OCI-LY1 (cell line): ENCODE data around the gene BCLAF3.

ENCODE experiments used
- EZH2 ChIP-seq: fragments of 200-600 bp; sonication (generic), shearing (Covaris generic); IDR thresholded peaks from 2 replicates; pipeline ENCODE4 v1.8.0; 2017; ENCODE audit warnings: borderline replicate concordance, mixed run types, mild to moderate bottlenecking, antibody characterized with exemption, low read length, moderate library complexity, mixed read lengths
- TF ChIP-seq, protein P1 (sequence below): fragments of 200-600 bp; sonication (generic), shearing (Covaris generic); IDR thresholded peaks from 2 replicates; pipeline ENCODE4 v1.5.1; 2017; ENCODE audit warnings: mild to moderate bottlenecking, antibody characterized with exemption, low read length, moderate library complexity, mixed read lengths

DNA sequence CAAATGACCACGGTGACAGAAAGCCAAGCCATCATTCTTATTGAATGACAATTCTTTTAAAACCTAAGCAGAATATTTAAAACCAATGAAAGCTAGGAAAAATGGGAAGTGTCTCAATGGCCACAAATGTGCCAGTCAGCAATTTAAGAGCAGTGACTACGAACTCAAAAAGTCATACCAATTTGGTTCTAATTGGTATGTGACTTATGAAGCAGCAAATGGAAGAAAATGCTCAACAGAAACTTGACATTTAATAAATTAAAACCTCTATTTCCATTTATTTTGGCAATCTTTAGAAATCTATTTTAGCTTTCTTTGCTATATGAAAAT lies 25.7 kb upstream of the BCLAF3 start:
- TF ChIP-seq EZH2, result no peak
- TF ChIP-seq, protein P1, sequence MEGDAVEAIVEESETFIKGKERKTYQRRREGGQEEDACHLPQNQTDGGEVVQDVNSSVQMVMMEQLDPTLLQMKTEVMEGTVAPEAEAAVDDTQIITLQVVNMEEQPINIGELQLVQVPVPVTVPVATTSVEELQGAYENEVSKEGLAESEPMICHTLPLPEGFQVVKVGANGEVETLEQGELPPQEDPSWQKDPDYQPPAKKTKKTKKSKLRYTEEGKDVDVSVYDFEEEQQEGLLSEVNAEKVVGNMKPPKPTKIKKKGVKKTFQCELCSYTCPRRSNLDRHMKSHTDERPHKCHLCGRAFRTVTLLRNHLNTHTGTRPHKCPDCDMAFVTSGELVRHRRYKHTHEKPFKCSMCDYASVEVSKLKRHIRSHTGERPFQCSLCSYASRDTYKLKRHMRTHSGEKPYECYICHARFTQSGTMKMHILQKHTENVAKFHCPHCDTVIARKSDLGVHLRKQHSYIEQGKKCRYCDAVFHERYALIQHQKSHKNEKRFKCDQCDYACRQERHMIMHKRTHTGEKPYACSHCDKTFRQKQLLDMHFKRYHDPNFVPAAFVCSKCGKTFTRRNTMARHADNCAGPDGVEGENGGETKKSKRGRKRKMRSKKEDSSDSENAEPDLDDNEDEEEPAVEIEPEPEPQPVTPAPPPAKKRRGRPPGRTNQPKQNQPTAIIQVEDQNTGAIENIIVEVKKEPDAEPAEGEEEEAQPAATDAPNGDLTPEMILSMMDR, result no peak
